Right lobe of liver (tissue), 6 donors: ENCODE data around the gene TOMM6. TPM values are rescaled to one million over a fixed set of nuclear protein-coding genes. Genes with fewer than 3 reads are reported as not detected.

ENCODE experiments used
- ATAC-seq, 4 donors: fragments of 200-7000 bp; cut with Tn5 transposase; one replicate each; pipeline ENCODE4 v1.9.1; 2020; ENCODE audit warnings: mild to moderate bottlenecking in 4 of 4, moderate library complexity in 4 of 4
- DNase-seq, 3 donors: peaks; one replicate each; pipeline ENCODE4 v3.0.0-alpha.2; 2020
- H3K27ac ChIP-seq, 3 donors: fragments of 200-600 bp; one replicate each; pipeline ENCODE4 v1.8.0; 2022
- H3K27me3 ChIP-seq, 2 donors: fragments of 200-600 bp; one replicate each; pipeline ENCODE4 v1.8.0; 2022
- H3K36me3 ChIP-seq, 4 donors: fragments of 200-600 bp; sonication (generic) in 1 of 4; one replicate each; pipeline versions ENCODE4 v1.5.1 to v1.8.0; 2017 to 2022; ENCODE audit warnings: control low read depth in 1 of 4
- H3K4me1 ChIP-seq, 4 donors: fragments of 200-600 bp; sonication (generic) in 1 of 4; one replicate each; pipeline versions ENCODE4 v1.5.1 to v1.8.0; 2017 to 2022; ENCODE audit warnings: control low read depth in 1 of 4
- H3K4me3 ChIP-seq, 3 donors: fragments of 200-600 bp; one replicate each; pipeline ENCODE4 v1.8.0; 2022
- H3K9me3 ChIP-seq, 4 donors: fragments of 200-600 bp; sonication (generic) in 1 of 4; one replicate each; pipeline versions ENCODE4 v1.5.1 to v1.8.0; 2017 to 2022; ENCODE audit warnings: control low read depth in 1 of 4
- CTCF ChIP-seq, 4 donors: fragments of 200-600 bp in 3 of 4; fragments of 450-650 bp in 1 of 4; IDR thresholded peaks; one replicate each; pipeline versions ENCODE4 v1.5.1 to v1.8.0; 2016 to 2022; ENCODE audit warnings: antibody characterized with exemption in 4 of 4, mild to moderate bottlenecking in 2 of 4
- POLR2A ChIP-seq: fragments of 450-650 bp; IDR thresholded peaks from one replicate; pipeline ENCODE4 v1.6.1; 2017; ENCODE audit warnings: antibody characterized with exemption, mild to moderate bottlenecking
- WGBS: methylation state at CpG from one replicate; pipeline ENCODE4 v1.1.6; 2018; ENCODE audit warnings: low coverage, low lambda C conversion rate; ENCODE audit not compliant: insufficient coverage; ENCODE audit errors: missing lambda C conversion rate; 5-methylcytosine and 5-hydroxymethylcytosine counted together
- intact Hi-C, 2 donors: fragments of 100-400 bp; cut with DNase I; formaldehyde crosslinking; loops; one replicate each; pipeline versions ENCODE4 v1.11.2 to v1.14.1; 2022
- total RNA-seq, 6 experiments: library from RNA; depleted of rRNA in 2 of 6; stranded (reverse); fragments of >200 nt in 2 of 6; fragmentation: NEBNext Ultra II Directional in 3 of 6; extraction: Animal tissue kit (Norgen Biotek cat#: 25700) in 3 of 6; gene quantifications; one replicate each; pipeline versions ENCODE4 v1.1.0 to v1.2.4, GENCODE V29; 2016 to 2023
- donor health status: DM: no; HTN: yes; CAD: no.
- donor health status: DM: no; HTN: no; CAD: no.
- donor health status: DM: no; HTN: no; CAD: no.
- donor health status: DM: no; HTN: yes; CAD: no.
- donor health status: DM: no; HTN: yes; CAD: no.

TOMM6 gene
- total RNA-seq, 6 experiments from 2014 or later = 61.8 to 104 (median 75.6) TPM

- no peak overlapping the region for H3K27ac ChIP-seq
- no peaks in the 10 kb centered on the region for H3K27me3 ChIP-seq
- no peaks in the 10 kb centered on the region for H3K9me3 ChIP-seq
- H3K4me3 ChIP-seq = no peak overlapping the region
- H3K36me3 ChIP-seq = peaks cover 0 to 42% (median 8%) of the 10 kb centered on the region in 4 donors
- DNase-seq (no peak), ATAC-seq (no peak)
- TF ChIP-seq POLR2A (no peak), CTCF (IDR thresholded peaks at IDR 0.05) (no peak)
- intact Hi-C loops = loop anchor here in 1 of 2 donors (10.0 kb wide), 1 partner anchor 133 kb away; the partner anchor contains the start of genes BYSL and MED20
- peaks cover 0 to 10% (median 4%) of the 10 kb centered on the region in 4 donors for H3K4me1 ChIP-seq
- WGBS = 88% methylated on average over 4 of the region's 4 CpGs
Measured at GRCh38 chr6:41791984-41792383, 4.5 kb downstream of the TOMM6 start.

DNA sequence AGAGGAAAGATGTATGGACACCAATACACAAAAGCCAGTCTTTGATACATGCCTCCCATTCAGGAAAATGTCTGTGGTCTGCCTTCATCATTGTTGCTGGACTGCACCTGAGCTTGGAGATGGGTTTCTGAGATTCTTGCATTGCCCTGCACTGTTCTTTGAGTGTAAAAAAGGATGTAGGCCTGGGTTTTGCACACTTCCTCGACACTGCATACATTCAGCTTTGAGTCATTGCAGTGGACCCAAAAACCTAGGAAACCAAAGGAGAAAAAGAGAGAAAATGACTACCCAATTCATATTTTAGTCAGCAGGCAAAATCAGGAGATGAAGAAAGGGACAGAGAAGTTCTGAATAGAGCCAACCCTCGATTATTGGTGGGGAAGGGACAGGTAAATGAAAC is 9.0 kb downstream of the TOMM6 start:
- intact Hi-C loops = loop anchor here in 1 of 2 donors (10.0 kb wide), 1 partner anchor 128 kb away; the partner anchor contains the start of genes BYSL and MED20
- TF ChIP-seq CTCF (IDR thresholded peaks at IDR 0.05) (no peak), POLR2A (no peak)
- Histone ChIP-seq H3K4me1 (no peaks in the 10 kb centered on the region), H3K4me3 (no peak overlapping the region), H3K27me3 (no peaks in the 10 kb centered on the region), H3K36me3 (peaks cover 0 to 19% (median under 1%) of the 10 kb centered on the region in 4 donors), H3K9me3 (no peaks in the 10 kb centered on the region), H3K27ac (no peak overlapping the region)
- no peak for ATAC-seq
- no peak for DNase-seq
- 69% methylated on average over 2 of the region's 2 CpGs for WGBS

GRCh38 chr6:41798901-41799558 is 11.5 kb downstream of the TOMM6 start:
- H3K36me3 ChIP-seq = peaks cover 0 to 8% (median 0%) of the 10 kb centered on the region in 4 donors
- no peaks in the 10 kb centered on the region for H3K9me3 ChIP-seq
- intact Hi-C loops = loop anchor here in 1 of 2 donors (10.0 kb wide), 1 partner anchor 126 kb away; the partner anchor contains the start of genes BYSL and MED20
- H3K4me1 ChIP-seq = no peaks in the 10 kb centered on the region
- H3K27me3 ChIP-seq = no peaks in the 10 kb centered on the region
- no peak for ATAC-seq
- no peak overlapping the region for H3K27ac ChIP-seq
- TF ChIP-seq POLR2A (no peak), CTCF (IDR thresholded peaks at IDR 0.05) (no peak)
- DNase-seq = no peak
- no peak overlapping the region for H3K4me3 ChIP-seq
- WGBS = 98% methylated on average over 5 of the region's 7 CpGs

DNA sequence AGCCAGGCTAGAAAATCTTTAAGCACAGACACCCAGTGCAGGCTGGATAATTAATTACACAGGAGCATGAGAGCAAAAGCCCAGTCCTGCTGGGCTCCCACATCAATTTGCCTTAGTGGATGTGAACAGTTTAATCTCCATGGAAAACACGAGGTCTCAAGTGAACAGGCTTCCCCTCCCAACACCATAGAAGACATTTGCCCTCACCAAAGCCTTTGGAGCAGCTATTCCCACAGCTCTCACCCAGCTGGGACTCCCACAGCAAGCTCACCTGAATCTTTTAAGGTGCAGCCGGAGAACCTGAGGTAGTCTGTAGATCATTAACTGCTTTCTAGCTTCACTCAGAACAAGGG is 12.0 kb downstream of the TOMM6 start:
- no peak for DNase-seq
- no peak for TF ChIP-seq CTCF (IDR thresholded peaks at IDR 0.05)
- TF ChIP-seq POLR2A = no peak
- Histone ChIP-seq H3K4me1 (no peaks in the 10 kb centered on the region), H3K27ac (no peak overlapping the region), H3K27me3 (no peaks in the 10 kb centered on the region), H3K36me3 (peaks cover 0 to 6% (median 0%) of the 10 kb centered on the region in 4 donors), H3K4me3 (no peak overlapping the region), H3K9me3 (no peaks in the 10 kb centered on the region)
- 78% methylated on average over 2 of the region's 2 CpGs for WGBS
- intact Hi-C loops = loop anchor here in 1 of 2 donors (10.0 kb wide), 1 partner anchor 125 kb away; the partner anchor contains the start of genes BYSL and MED20
- ATAC-seq = no peak
